Measurements from ENCODE around the gene LFNG.

The LFNG gene

GRCh38 chr7:2510130-2510776, 9.3 kb upstream of the LFNG start:
- H3F3A ChIP-seq (ENCODE audit: control insufficient read depth, insufficient read depth): peaks cover 8% of the 10 kb centered on the region
- H3K27me3 ChIP-seq (ENCODE audit: control insufficient read depth, low read length): peaks cover 10% of the 10 kb centered on the region
- H4K20me1 ChIP-seq (ENCODE audit: control insufficient read depth, insufficient read depth, low read depth, low read length): no peaks in the 10 kb centered on the region
- TF ChIP-seq CTCF (IDR thresholded peaks at IDR 0.05; ENCODE audit: low read depth, low read length, poor library complexity, severe bottlenecking) (no peak), EZH2phosphoT487 (IDR thresholded peaks at IDR 0.05; ENCODE audit: borderline replicate concordance, low read length) (no peak)
- peak overlapping the region; percentile 93 for H3K4me2 ChIP-seq (ENCODE audit: low read length)
- H3K27ac ChIP-seq (ENCODE audit: low read depth, low read length): no peak overlapping the region
- H3K4me3 ChIP-seq (ENCODE audit: low read length): no peak overlapping the region
- H3K9me3 ChIP-seq (ENCODE audit: control insufficient read depth, insufficient read depth, low read length): no peaks in the 10 kb centered on the region
- no peaks in the 10 kb centered on the region for H3K79me2 ChIP-seq (ENCODE audit: control insufficient read depth, low read length)
- no peaks in the 10 kb centered on the region for H3K9me2 ChIP-seq (replicated peaks; ENCODE audit: control insufficient read depth, low read length)
- peaks cover 58% of the 10 kb centered on the region for H3K4me1 ChIP-seq (ENCODE audit: control insufficient read depth, low read length)
- H3K36me3 ChIP-seq (ENCODE audit: control insufficient read depth, low read length): no peaks in the 10 kb centered on the region

GRCh38 chr7:2510909-2511768, 8.4 kb upstream of the LFNG start:
- Histone ChIP-seq H3K27ac (ENCODE audit: low read depth, low read length) (peak overlapping the region; percentile 56), H3K79me2 (ENCODE audit: control insufficient read depth, low read length) (no peaks in the 10 kb centered on the region), H3F3A (ENCODE audit: control insufficient read depth, insufficient read depth) (peaks cover 8% of the 10 kb centered on the region), H3K9me2 (replicated peaks; ENCODE audit: control insufficient read depth, low read length) (no peaks in the 10 kb centered on the region), H3K4me3 (ENCODE audit: low read length) (peak overlapping the region; percentile 69), H3K27me3 (ENCODE audit: control insufficient read depth, low read length) (peaks cover 10% of the 10 kb centered on the region), H3K4me2 (ENCODE audit: low read length) (peak overlapping the region; percentile 93), H4K20me1 (ENCODE audit: control insufficient read depth, insufficient read depth, low read depth, low read length) (no peaks in the 10 kb centered on the region), H3K9me3 (ENCODE audit: control insufficient read depth, insufficient read depth, low read length) (no peaks in the 10 kb centered on the region), H3K4me1 (ENCODE audit: control insufficient read depth, low read length) (peaks cover 58% of the 10 kb centered on the region), H3K36me3 (ENCODE audit: control insufficient read depth, low read length) (no peaks in the 10 kb centered on the region)
- TF ChIP-seq EZH2phosphoT487 (IDR thresholded peaks at IDR 0.05; ENCODE audit: borderline replicate concordance, low read length) (no peak), CTCF (IDR thresholded peaks at IDR 0.05; ENCODE audit: low read depth, low read length, poor library complexity, severe bottlenecking) (no peak)

- H3K4me1 ChIP-seq (ENCODE audit: control insufficient read depth, low read length): peaks cover 58% of the 10 kb centered on the region
Measured at GRCh38 chr7:2511769-2512168, 7.8 kb upstream of the LFNG start.

More at GRCh38 chr7:2511769-2512168, 7.8 kb upstream of the LFNG start:
- no peaks in the 10 kb centered on the region for H3K9me3 ChIP-seq (ENCODE audit: control insufficient read depth, insufficient read depth, low read length)
- H3K36me3 ChIP-seq (ENCODE audit: control insufficient read depth, low read length): no peaks in the 10 kb centered on the region
- H3F3A ChIP-seq (ENCODE audit: control insufficient read depth, insufficient read depth): peaks cover 8% of the 10 kb centered on the region
- peaks cover 10% of the 10 kb centered on the region for H3K27me3 ChIP-seq (ENCODE audit: control insufficient read depth, low read length)
- H3K4me2 ChIP-seq (ENCODE audit: low read length): peak overlapping the region; percentile 93
- H3K9me2 ChIP-seq (replicated peaks; ENCODE audit: control insufficient read depth, low read length): no peaks in the 10 kb centered on the region
- H3K79me2 ChIP-seq (ENCODE audit: control insufficient read depth, low read length): no peaks in the 10 kb centered on the region
- peak overlapping the region; percentile 69 for H3K4me3 ChIP-seq (ENCODE audit: low read length)
- no peak for TF ChIP-seq CTCF (IDR thresholded peaks at IDR 0.05; ENCODE audit: low read depth, low read length, poor library complexity, severe bottlenecking)
- TF ChIP-seq EZH2phosphoT487 (IDR thresholded peaks at IDR 0.05; ENCODE audit: borderline replicate concordance, low read length): no peak
- peak overlapping the region; percentile 56 for H3K27ac ChIP-seq (ENCODE audit: low read depth, low read length)
- no peaks in the 10 kb centered on the region for H4K20me1 ChIP-seq (ENCODE audit: control insufficient read depth, insufficient read depth, low read depth, low read length)
